NOMO-1 treated with DMSO at 0.1 percent for 48 hours (cell line): Measurements from ENCODE around the gene APH1B.

Experiments
- DNase-seq: peaks from one replicate; lab custom pipeline; 2025; ENCODE audit not compliant: unreplicated experiment; lab: John Stamatoyannopoulos, UW

The APH1B gene

GRCh38 chr15:63349156-63349555 lies 71.8 kb downstream of the APH1B start:
- DNase-seq = no peak

GRCh38 chr15:63349621-63350020 lies 72.2 kb downstream of the APH1B start:
- no peak for DNase-seq

- DNase-seq = no peak
Observed at GRCh38 chr15:63350178-63350621, 72.8 kb downstream of the APH1B start.

GRCh38 chr15:63351170-63351569 lies 73.8 kb downstream of the APH1B start:
- DNase-seq = no peak

GRCh38 chr15:63352808-63353207 lies 75.4 kb downstream of the APH1B start:
- DNase-seq = no peak

- no peak for DNase-seq
Observed at GRCh38 chr15:63353261-63353660, 75.9 kb downstream of the APH1B start.

GRCh38 chr15:63353887-63354286 lies 76.5 kb downstream of the APH1B start:
- DNase-seq = no peak

- no peak for DNase-seq
Observed at GRCh38 chr15:63354821-63355650, 77.6 kb downstream of the APH1B start.

GRCh38 chr15:63357061-63357460 lies 79.7 kb downstream of the APH1B start:
- no peak for DNase-seq

GRCh38 chr15:63357731-63358130 lies 80.3 kb downstream of the APH1B start:
- no peak for DNase-seq

GRCh38 chr15:63358241-63359029 lies 81.0 kb downstream of the APH1B start:
- no peak for DNase-seq
